GM18519 (cell line): ENCODE data around the gene LAMA4.
"Not testable (repeated sequence)": the region's sequence is repeated elsewhere in the genome, so short reads cannot be mapped to it uniquely, and the experiment has no call there.

Source experiments
- ATAC-seq: cut with Tn5 transposase; IDR thresholded peaks from one replicate; pipeline ENCODE4 v1.9.1; 2021; ENCODE audit warnings: mild to moderate bottlenecking, moderate library complexity; ENCODE audit not compliant: unreplicated experiment, low FRiP score

Gene LAMA4

DNA sequence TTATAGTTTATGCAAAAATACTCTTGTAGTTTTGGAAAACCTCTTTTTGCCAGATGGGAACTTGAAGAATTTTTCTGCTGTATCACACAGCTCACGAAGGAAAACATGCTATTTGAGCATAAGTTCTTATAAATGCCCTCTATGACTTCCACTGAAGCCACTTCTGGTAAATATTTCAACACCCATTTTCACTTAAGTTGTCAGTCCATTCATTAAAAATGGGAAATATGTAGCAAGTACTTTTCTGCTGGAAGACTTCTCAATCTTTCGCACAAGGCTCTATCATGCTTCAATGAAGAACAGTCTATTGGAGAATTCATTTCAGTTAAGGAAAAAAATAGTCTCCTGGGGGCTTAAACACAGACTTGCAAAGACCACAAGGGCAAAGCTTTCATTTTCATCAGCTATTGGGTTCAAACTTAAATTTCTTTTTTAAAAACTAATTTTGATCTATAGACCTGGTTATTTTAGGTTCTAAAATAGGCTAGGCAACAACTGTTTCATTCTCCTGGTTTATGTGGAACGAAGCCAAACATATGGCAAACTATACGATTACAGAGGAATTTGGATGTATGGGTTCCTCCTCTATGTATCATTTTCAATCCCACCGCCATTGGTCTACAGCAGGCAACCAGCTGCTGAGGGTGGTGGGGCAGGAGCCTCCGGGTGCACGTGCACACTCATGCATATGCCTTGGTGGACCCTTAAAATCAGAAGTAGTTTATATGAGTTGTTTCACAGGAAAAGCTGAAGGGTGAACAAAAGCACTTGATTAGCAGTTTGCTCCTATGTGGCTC lies 38.7 kb downstream of the LAMA4 start:
- no peak for ATAC-seq

DNA sequence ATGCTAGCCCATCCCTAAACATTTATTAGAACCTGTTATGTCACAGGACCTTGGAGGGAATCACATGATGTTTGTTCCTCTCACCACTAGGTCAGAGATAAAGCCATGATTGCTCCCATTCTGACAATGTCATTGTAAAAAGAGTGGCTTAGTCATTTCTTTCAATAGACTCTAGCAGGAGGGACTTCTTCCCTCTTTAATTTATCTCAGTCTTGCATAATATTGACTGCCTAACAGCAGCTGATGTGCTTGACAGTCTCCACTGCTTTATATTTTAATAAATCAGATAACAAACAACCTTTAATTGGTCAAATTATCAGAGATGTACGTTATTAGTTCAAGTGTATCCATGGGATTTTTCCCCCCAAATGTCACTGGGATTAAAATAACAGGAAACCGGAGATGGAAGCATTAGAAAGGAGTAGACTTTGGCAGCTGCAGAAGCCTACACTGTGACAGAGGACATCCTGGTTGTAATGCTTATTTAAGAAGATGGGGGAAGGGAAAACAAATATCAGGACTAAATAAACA lies 39.6 kb downstream of the LAMA4 start:
- no peak for ATAC-seq

DNA sequence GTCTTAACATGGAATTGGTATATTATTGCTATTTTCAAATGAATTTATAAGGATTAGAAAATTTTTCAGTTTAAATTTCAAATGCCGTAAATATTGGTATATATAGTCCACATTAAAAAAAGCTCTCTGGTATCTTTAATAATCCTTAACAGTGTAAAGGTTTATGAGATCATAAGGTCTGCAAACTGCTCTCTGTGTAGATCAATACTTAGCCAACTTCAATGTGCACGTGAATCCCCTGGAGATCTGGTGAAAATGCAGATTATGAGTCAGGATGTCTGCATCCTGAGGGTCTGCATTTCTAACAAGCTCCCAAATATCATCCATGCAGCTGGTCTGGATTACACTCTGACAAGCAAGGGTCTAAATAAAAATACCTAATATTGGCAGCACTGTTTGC lies 43.5 kb downstream of the LAMA4 start:
- no peak for ATAC-seq

DNA sequence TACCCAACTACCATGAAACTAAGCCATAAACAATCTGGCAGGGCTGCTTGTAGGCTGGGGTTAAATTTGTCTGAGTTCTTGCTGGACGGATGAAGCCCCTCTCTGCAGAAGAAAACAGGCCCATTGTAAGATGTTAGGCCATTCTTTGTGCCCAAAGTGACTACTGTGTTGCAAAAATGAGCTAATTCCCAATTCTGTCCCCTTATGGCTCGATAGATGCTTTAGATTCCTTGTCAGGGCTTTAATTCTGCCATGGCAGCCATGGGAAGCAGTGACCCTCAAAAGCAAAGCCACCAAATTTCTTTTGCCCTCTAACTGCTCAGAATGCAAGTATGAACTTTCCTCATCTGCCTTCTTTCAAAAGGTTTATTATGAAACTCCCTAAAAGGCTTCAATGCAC lies 45.2 kb downstream of the LAMA4 start:
- ATAC-seq, result no peak

DNA sequence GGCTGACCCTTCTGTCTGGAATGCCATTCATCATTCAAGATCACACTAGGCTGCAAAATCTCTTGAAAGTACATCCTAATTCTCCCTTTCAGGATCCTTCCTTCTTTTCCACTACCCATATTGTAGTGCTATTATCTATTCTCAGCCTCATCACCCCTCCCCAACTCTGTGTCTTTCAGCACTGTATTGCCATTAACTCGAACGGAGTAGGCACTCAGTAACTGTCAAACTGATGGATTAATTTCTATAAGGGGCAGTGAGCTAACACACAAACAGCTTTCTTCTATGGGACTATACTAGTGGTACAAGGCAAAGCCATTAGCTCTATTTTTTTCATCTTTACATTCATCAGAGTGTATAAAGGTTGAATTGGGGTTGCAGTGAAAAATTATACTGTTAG lies 46.6 kb downstream of the LAMA4 start:
- no peak for ATAC-seq

DNA sequence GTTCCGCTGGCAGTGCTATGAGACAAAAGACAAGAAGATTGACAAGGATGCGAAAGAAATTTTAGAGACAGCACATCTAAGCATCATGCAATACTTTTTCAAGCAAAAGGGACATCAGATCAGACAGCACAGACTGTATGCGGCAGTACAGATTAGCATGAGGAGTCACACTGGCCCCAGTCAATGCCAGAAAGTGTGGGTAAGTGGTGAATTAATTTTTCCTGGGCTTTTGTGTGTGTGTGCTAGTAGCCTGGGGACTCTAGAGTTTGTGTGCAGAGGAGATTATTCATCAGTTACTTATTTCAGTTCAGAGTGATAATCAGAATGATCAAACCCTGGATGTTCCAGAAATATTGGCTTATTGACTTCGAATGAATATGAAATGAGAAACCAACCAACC lies 47.2 kb downstream of the LAMA4 start:
- ATAC-seq, result no peak

DNA sequence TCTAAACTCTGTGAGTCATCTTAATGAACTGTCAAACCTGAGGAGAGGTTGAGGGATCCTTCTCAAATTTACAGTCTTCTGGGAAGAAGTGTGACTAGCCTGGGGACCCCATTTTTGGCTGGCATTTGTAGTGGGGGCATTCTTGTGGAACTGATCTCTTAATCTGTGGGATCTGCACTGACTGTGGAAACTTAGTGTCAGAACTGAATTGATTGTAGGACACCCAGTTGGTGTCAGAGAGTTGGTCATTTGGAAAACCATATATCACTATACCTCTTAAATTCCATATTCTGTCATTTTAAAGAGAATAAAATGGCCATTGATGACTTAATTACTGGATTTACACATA lies 48.3 kb downstream of the LAMA4 start:
- ATAC-seq, result no peak

DNA sequence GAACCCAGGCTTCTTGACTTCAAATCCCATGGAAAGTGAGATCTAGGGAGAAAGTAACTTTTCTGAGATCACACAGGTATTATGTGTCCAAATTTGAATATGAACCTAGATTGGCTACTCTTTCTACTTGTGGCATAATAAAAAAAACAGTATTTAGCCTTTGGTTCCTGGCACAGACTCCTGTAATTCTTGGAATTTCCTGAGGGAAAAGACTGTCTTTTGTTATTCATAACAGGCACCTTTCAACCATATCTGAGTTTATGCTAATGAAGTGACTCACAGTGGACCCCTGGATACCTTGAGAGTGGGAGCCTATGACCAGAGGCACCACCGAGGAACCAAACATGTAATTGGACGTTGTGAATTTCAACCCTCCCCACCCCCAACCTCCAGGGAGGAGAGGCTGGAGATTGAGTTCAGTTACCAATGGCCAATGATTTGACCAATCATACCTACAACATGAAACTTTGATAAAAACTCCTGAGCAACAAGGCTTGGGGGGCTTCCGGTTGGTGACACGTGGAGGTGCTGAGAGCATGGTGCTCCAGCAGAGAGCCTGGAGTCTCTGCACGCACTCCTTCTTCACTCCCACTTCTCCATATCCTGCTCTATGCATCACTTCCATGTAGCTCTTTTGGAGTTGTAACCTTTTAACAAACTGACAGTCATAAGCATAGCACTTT lies 48.8 kb downstream of the LAMA4 start:
- no peak for ATAC-seq

DNA sequence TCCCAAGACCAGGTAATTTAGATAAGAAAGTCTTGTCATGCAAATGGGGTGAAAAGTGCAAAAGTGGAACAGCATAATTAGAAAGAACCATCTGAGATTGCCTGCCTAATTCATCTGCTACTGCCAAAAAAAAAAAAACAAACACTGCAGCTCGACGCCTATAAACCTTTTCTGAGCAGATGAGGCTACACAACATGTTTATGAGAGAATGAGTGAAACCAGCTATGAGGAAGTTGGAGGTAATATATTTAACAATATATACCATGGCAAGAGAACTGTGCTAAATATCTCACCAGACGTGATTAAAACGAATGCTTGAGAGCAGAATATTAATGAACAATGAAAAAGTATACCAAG lies 50.0 kb downstream of the LAMA4 start:
- no peak for ATAC-seq

DNA sequence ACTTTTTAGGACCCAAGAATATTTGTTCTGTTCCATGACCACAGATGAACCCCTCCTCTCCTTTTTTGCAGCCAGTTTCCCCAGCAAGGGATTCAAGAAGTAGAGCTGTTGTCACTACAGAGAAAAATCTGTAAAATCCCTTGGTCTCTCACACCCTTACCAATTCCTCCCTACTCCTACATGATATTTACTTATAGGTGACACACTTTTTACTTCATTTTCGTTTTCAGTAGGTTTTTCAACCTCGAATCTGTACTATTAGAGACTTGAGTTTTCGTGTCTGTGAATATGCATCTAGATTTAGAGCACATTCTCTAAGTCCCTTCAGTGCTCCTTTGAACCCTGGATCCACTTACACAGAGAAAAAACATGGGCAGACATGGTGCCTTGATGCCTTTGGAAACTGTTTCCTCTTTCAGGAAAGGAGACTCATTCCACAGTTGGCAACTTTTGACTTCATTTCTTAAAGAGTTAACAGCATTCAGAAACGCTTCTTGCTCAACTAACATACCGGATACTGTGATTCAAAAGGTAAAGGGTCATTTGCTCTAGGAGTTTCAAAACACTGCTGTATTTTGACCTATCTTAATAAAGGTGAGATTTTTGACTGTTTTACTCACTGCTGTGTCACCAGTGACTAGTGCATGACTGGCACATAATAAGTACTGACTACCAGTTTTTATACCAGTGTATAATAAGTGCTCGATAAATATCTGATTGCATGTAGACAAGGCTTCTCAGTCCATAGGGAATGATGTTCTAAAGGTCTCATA lies 50.6 kb downstream of the LAMA4 start:
- ATAC-seq, result peak; percentile 48

DNA sequence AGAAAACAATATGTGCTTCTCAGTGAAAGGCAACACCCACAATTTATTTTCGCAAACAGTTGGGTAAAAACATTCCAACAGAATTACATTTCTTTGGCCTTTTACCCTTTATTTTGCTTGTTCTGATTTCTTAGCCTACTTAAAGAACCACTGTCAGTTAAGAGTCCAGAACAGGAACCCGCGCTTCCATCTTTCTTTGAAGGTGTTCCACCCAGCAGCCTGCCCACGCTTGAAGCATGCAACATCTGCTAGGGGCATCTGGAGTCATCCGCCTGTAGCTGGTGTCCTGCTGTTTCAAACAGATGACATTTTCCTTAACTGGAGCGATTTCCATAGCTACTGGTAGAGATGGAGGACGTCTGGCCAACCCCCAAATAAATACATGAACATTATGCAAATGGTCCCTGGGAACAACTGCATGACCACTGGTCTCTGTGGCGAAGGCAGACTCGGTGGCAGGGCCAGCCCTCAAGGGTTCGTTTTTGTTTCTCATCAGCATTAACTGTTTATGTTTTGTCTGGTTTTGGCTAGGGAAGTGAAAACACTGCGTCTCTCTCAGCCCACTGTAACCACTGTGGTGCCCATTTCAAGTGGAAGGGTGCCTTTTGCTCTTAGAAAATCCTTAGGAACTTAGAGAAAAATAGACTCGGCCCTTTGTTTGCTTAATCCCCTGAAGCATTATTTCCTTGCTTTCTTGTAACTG lies 51.6 kb downstream of the LAMA4 start:
- ATAC-seq, result peak; percentile 87

DNA sequence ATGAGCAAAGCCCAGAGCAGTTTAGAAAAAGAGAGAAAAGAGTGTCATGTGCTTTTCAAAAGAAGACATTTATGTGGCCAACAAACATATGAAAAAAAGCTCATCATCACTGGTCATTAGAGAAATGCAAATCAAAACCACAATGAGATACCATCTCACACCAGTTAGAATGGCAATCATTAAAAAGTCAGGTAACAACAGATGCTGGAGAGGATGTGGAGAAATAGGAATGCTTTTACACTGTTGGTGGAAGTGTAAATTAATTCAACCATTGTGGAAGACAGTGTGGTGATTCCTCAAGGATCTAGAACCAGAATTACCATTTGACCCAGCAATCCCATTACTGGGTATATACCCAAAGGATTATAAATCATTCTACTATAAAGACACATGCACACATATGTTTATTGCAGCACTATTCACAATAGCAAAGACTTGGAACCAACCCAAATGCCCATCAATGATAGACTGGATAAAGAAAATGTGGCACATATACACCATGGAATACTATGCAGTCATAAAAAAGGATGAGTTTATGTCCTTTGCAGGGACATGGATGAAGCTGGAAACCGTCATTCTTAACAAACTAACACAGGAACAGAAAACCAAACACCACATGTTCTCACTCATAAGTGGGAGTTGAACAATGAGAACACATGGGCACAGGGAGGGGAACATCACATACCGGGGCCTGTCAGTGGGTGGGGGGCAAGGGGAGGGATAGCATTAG lies 54.0 kb downstream of the LAMA4 start:
- not testable (repeated sequence) for ATAC-seq

DNA sequence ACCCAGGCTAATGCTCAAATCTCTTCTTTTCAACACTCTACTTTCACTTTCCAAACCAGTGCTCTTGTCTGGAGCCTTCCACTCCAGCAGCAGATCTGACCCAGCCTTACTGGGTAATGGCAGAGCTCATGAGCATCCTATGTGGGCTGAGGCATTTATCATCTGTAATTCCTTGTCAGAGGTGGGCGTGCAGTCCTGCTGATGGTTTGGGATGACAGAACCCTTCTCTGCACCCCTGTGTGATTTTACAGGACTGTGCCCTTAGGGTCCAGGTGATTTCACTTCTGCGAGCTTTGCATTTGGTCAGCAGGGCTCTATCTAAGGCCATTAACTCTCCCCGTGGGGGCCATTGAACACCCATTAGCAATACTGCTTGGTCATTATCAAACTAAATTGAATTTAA lies 55.4 kb downstream of the LAMA4 start:
- no peak for ATAC-seq

DNA sequence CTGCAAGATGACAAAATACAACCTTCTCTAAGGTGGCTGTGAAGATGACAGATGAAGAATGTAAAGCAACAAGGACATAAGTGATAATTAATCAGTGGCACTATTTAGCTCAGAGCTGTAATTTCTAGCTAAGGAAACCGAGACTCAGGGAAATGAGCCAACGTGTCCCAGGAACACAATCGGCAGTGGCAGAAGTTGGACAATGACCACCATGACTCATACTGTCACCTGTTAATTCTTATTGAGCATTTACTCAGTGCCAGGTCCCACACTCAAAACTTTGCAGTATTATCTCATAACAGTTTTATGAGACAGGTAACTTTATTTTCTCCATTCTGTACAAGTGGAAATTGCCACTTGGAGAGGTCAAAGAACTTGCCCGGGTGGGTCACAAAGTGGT lies 55.8 kb downstream of the LAMA4 start:
- ATAC-seq, result no peak

DNA sequence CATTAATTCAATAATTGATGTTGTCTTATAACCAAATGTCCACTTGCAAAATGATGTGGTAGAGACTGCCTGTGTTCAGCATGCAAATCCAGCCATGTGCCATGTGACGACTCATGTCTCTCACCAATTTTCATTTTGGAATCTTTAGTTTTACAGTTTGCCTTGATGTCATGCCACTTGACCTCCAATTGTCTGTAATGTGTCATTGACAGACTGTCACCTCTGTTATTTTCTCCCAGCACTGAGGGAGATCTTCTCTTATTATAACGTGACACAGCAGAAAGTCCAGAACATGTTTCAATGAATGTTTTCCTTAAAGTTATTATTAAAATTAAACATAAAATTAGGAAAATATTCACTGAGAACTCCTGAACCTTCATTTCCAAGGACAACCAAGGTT lies 56.7 kb downstream of the LAMA4 start:
- no peak for ATAC-seq

DNA sequence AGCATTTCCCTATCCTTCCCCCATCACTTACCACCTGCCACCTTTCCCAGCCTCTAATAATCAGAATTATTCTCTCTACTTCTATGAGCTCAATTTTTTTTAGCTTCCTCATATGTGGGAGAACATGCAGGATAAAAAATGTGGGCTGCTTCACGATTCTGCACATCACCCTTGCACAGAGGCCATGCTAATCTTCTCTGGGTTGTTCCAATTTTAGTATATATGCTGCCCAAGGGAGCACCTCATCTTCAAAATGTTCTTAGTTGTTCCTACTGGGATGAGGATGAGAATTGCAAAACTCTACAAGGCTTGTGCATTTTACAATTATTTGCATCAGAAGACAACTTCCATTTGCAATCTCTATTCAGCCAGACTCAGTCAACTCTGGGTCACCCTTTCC lies 58.1 kb downstream of the LAMA4 start:
- no peak for ATAC-seq

DNA sequence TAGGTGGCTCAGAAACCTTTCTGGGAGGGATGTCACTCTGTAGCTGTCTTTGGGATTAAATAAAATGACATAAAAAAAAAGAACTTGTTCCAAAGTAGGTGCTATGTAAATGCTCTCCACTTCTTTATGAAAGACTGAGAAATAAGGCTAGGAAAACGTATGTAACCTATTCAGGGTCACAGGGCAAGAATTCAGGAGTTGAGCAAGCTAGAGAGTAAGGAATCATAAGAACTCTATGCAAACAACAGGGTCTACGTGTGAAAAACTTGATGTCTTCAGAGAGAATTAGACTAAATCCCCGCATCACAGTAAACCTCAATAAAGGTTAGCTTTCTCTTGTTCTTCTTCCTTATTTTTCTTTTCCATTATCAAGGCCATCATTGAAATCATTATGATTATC lies 59.2 kb downstream of the LAMA4 start:
- ATAC-seq, result no peak

DNA sequence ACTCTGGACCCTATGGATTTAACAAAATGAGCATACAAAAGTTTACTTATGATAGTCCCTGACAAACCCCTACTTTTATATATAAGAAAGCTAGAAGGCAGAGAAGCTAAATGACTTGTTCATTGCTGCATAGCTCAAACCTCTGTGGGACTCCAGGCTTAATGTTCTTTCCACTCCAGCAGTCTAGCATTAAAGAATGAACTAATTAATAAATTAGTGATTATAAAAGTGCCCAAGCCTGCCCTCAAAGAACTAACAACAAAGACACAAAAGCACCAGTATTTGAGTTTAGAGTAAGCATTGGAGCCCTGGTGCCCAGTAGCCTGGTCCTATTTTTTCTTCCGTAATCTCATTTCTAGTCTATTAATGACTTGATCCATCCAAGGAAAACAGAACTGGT lies 59.9 kb downstream of the LAMA4 start:
- no peak for ATAC-seq

DNA sequence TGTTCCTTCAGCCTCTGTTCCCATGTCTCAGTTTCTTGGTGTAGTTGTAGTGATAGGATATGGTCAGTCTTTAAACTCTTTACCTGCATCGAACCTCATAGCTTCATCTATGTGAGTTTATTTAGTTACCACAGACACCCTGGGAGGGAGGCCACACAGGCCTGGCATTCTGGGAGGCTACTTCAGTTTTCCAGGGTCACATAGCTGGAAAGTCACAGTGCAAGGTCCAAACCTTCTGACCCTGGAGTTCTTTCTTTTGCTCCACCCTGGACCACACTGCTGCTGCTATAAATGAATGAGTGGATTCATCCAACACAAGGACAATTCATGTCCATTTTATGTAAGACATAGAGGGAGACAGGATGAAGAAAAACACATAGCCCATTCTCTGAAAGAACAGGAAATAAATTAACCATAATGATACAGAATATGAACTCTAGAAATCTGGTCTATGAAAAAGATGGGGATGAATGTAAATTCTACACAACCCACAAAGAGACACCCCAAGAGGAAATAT lies 60.8 kb downstream of the LAMA4 start:
- no peak for ATAC-seq

DNA sequence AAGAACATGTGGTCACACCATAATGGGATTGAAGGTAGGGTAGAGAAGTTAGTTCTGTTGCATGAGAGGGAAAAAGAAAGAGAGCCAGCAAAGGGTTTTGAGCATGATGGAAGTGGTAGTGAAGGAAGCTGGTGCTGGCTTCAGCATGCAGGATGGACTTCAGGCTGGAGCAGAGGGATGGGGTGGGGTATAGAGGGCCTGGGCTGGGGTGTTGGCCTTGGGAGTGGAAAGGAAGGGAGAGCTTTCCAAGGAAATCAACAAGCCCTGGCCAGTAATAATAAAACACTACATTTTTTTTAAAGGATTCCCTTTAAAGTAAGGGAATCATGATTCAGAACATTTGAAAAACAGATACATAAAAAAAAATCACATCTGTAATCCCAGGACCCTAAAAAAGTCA lies 61.2 kb downstream of the LAMA4 start:
- ATAC-seq, result no peak
